ENCODE data around the gene GPHN.

GRCh38 chr14:66483322-66483721 lies 24.6 kb upstream of the GPHN start:
- no peak for TF ChIP-seq USF1 (IDR thresholded peaks at IDR 0.05)
- no peak for TF ChIP-seq NFIC (IDR thresholded peaks at IDR 0.05)
- TF ChIP-seq TCF12 (IDR thresholded peaks at IDR 0.05; ENCODE audit: low read depth), result no peak
- no peak for TF ChIP-seq RAD21 (IDR thresholded peaks at IDR 0.05; ENCODE audit: low read depth)
- TF ChIP-seq YY1 (IDR thresholded peaks at IDR 0.05; ENCODE audit: low read depth), result no peak
- no peak for TF ChIP-seq EP300 (IDR thresholded peaks at IDR 0.05; ENCODE audit: borderline replicate concordance)
- no peak for TF ChIP-seq MAX (IDR thresholded peaks at IDR 0.05)
- TF ChIP-seq REST (IDR thresholded peaks at IDR 0.05; ENCODE audit: low read depth), result no peak
- TF ChIP-seq CEBPB (IDR thresholded peaks at IDR 0.05), result no peak
- TF ChIP-seq TAF1 (IDR thresholded peaks at IDR 0.05; ENCODE audit: low read depth), result no peak
- TF ChIP-seq TEAD4 (IDR thresholded peaks at IDR 0.05), result no peak

Measured in Ishikawa (cell line).